Measurements from ENCODE around the gene CTTNBP2. TPM values are rescaled to one million over a fixed set of nuclear protein-coding genes. Genes with fewer than 3 reads are reported as not detected.

The CTTNBP2 gene, protein sequence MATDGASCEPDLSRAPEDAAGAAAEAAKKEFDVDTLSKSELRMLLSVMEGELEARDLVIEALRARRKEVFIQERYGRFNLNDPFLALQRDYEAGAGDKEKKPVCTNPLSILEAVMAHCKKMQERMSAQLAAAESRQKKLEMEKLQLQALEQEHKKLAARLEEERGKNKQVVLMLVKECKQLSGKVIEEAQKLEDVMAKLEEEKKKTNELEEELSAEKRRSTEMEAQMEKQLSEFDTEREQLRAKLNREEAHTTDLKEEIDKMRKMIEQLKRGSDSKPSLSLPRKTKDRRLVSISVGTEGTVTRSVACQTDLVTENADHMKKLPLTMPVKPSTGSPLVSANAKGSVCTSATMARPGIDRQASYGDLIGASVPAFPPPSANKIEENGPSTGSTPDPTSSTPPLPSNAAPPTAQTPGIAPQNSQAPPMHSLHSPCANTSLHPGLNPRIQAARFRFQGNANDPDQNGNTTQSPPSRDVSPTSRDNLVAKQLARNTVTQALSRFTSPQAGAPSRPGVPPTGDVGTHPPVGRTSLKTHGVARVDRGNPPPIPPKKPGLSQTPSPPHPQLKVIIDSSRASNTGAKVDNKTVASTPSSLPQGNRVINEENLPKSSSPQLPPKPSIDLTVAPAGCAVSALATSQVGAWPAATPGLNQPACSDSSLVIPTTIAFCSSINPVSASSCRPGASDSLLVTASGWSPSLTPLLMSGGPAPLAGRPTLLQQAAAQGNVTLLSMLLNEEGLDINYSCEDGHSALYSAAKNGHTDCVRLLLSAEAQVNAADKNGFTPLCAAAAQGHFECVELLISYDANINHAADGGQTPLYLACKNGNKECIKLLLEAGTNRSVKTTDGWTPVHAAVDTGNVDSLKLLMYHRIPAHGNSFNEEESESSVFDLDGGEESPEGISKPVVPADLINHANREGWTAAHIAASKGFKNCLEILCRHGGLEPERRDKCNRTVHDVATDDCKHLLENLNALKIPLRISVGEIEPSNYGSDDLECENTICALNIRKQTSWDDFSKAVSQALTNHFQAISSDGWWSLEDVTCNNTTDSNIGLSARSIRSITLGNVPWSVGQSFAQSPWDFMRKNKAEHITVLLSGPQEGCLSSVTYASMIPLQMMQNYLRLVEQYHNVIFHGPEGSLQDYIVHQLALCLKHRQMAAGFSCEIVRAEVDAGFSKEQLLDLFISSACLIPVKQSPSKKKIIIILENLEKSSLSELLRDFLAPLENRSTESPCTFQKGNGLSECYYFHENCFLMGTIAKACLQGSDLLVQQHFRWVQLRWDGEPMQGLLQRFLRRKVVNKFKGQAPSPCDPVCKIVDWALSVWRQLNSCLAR (N-terminal part only)
- not detected in 2 replicates for polyA plus RNA-seq (2012; rRNA removed)
- not detected in 2 replicates for polyA plus RNA-seq (2012; cell fraction: cytosol; rRNA removed)
- polyA plus RNA-seq (2012; cell fraction: nucleus; rRNA removed), result not detected in 2 replicates

DNA sequence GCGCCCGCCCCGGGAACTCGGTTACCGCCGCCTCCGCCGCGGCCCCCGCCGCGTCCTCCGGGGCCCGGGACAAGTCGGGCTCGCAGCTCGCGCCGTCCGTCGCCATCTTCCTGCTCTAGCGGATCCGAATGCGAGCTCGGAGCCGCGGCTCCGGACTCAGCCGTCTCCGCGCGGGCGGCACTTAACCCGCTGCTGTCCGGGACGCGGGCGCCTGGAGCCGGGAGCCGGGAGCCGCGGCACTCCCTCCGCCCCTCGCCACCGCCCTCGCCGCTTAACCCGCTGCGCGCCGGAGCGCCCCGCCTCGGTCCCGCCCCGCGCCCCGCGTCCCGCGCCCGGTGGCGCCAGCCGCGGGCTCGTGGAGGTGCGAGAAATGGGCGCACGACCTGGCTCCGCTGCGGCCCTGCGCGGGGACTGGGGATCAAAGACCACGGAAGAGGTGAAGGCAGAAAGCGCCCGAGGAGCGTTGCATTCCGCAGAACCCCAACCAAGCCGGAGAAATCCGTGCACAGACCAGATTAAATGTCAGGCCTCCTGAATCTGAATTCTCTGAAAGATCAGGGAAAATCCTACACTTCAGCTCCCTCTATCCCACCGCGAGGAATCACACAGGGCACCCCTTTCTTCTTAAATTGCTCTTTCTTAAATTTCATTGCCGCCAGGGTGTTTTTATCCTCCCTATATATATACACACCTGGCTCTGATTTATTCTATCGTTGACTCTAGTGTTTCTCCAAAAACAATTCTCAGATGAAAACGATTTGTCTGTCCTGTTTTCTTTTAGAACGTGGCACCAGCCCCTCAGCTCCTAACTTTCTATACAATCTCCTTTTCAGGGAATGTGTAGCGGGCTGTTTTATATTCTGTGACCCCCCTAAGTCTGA lies at the start of gene CTTNBP2:
TSS of gene CTTNBP2 (minus strand) at position 132 of the 881 bp plus-strand sequence. CDS start at position 106, 26 bp downstream.
- no peak within 1 kb of the TSS for H3K27ac ChIP-seq (ENCODE audit: low read depth in 2 of 2, low read length in 1 of 2)

DNA sequence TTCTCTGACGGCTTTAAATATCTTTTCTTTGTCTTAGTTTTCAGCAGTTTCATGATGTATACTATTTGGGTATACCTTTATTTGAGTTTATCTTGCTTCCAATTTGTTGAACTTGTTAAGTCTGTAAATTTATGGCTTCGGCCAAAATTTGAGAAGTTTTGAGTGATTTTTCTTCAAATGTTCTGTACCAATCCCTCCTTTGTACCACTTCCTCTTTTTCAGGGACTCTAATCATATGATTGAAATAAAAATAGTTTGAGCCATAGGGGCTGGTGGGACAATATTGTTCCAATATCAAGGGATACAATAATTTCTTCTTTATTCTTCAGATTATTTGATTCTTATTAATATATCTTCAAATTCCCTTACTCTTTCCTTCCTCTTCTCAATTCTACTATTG lies 43.1 kb upstream of the CTTNBP2 start:
- DNase-seq, result no peak
- no peaks in the 10 kb centered on the region for H3K4me1 ChIP-seq (ENCODE audit: control insufficient read depth in 1 of 2, insufficient read depth in 2 of 2, low read depth in 1 of 2, low read length in 1 of 2)
- H3K27me3 ChIP-seq (ENCODE audit: insufficient read depth), result no peaks in the 10 kb centered on the region
- WGBS (ENCODE audit: low lambda C conversion rate), result 6% methylated on average over 2 of the region's 2 CpGs
- H3F3A ChIP-seq (replicated peaks; ENCODE audit: insufficient read depth), result no peaks in the 10 kb centered on the region
- H2AFZ ChIP-seq (ENCODE audit: low read depth), result no peak overlapping the region
- no peak overlapping the region for H3K4me3 ChIP-seq (ENCODE audit: low read depth in 2 of 2, low read length in 1 of 2)
- H3K27ac ChIP-seq (ENCODE audit: low read depth in 2 of 2, low read length in 1 of 2), result no peak overlapping the region
- TF ChIP-seq NRF1 (IDR thresholded peaks at IDR 0.05; ENCODE audit: low read depth, low read length) (no peak), TAF1 (IDR thresholded peaks at IDR 0.05; ENCODE audit: borderline replicate concordance, low read depth, low read length) (no peak), YY1 (IDR thresholded peaks at IDR 0.05; ENCODE audit: low read depth) (no peak), TEAD4 (IDR thresholded peaks at IDR 0.05; ENCODE audit: borderline replicate concordance, insufficient read depth) (no peak), FOSL2 (IDR thresholded peaks at IDR 0.05; ENCODE audit: borderline replicate concordance, low read depth) (no peak)
- TF ChIP-seq, protein P1, sequence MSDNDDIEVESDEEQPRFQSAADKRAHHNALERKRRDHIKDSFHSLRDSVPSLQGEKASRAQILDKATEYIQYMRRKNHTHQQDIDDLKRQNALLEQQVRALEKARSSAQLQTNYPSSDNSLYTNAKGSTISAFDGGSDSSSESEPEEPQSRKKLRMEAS (IDR thresholded peaks at IDR 0.05; ENCODE audit: low read depth), result no peak
- TF ChIP-seq, protein P2, sequence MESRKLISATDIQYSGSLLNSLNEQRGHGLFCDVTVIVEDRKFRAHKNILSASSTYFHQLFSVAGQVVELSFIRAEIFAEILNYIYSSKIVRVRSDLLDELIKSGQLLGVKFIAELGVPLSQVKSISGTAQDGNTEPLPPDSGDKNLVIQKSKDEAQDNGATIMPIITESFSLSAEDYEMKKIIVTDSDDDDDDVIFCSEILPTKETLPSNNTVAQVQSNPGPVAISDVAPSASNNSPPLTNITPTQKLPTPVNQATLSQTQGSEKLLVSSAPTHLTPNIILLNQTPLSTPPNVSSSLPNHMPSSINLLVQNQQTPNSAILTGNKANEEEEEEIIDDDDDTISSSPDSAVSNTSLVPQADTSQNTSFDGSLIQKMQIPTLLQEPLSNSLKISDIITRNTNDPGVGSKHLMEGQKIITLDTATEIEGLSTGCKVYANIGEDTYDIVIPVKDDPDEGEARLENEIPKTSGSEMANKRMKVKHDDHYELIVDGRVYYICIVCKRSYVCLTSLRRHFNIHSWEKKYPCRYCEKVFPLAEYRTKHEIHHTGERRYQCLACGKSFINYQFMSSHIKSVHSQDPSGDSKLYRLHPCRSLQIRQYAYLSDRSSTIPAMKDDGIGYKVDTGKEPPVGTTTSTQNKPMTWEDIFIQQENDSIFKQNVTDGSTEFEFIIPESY (IDR thresholded peaks at IDR 0.05; ENCODE audit: borderline replicate concordance, low read depth), result no peak
- CTCF ChIA-PET, result no interaction called here
- H3K79me2 ChIP-seq (ENCODE audit: insufficient read depth), result no peaks in the 10 kb centered on the region
- no peak overlapping the region for H3K4me2 ChIP-seq
- H3K9me3 ChIP-seq, result no peaks in the 10 kb centered on the region
- H3K36me3 ChIP-seq (replicated peaks in 1 of 2; ENCODE audit: control insufficient read depth in 1 of 2, insufficient read depth in 2 of 2, low read length in 1 of 2), result no peaks in the 10 kb centered on the region
- H3K9me2 ChIP-seq, result no peaks in the 10 kb centered on the region
- no peaks in the 10 kb centered on the region for H4K20me1 ChIP-seq (ENCODE audit: insufficient read depth)
- POLR2A ChIA-PET, result no interaction called here
- H3K9ac ChIP-seq, result no peak overlapping the region

More for the DNA sequence above, at the start of gene CTTNBP2:
- H3K9ac ChIP-seq, result no peak within 1 kb of the TSS
- H3K4me3 ChIP-seq (ENCODE audit: low read depth in 2 of 2, low read length in 1 of 2), result peak within 1 kb of the TSS; percentile 44 to 60
- DNase-seq, result peak; percentile 75
- peak within 1 kb of the TSS; percentile 58 for H2AFZ ChIP-seq (ENCODE audit: low read depth)
- H3K9me2 ChIP-seq, result 0 out of 2 replicates have a peak, but pooled peaks cover 5% of the 10 kb centered on the region
- no peaks in the 10 kb centered on the region for H3K79me2 ChIP-seq (ENCODE audit: insufficient read depth)
- 6% methylated on average over 20 of the region's 87 CpGs for WGBS (ENCODE audit: low lambda C conversion rate)
- H3F3A ChIP-seq (replicated peaks; ENCODE audit: insufficient read depth), result no peaks in the 10 kb centered on the region
- POLR2A ChIA-PET, result no interaction called here
- TF ChIP-seq EZH2phosphoT487 (IDR thresholded peaks at IDR 0.05; ENCODE audit: borderline replicate concordance, low read depth) (peak; percentile 73; the same call in 1 of the 2 replicates), YY1 (IDR thresholded peaks at IDR 0.05; ENCODE audit: low read depth) (peak; percentile 38; the same call in 1 of the 2 replicates), GATA2 (CRISPR knock-in tag; IDR thresholded peaks at IDR 0.05) (no peak), CHD2 (IDR thresholded peaks at IDR 0.05; ENCODE audit: low read length, partially characterized antibody) (no peak)
- no peaks in the 10 kb centered on the region for H3K9me3 ChIP-seq
- no peaks in the 10 kb centered on the region for H4K20me1 ChIP-seq (ENCODE audit: insufficient read depth)
- peaks cover 0 to 3% of the 10 kb centered on the region in 2 experiments; a peak in 1 of 4 replicates for H3K4me1 ChIP-seq (ENCODE audit: control insufficient read depth in 1 of 2, insufficient read depth in 2 of 2, low read depth in 1 of 2, low read length in 1 of 2)
- H3K36me3 ChIP-seq (replicated peaks in 1 of 2; ENCODE audit: control insufficient read depth in 1 of 2, insufficient read depth in 2 of 2, low read length in 1 of 2), result no peaks in the 10 kb centered on the region
- H3K4me2 ChIP-seq, result peak within 1 kb of the TSS; percentile 73
- peaks cover 55% of the 10 kb centered on the region for H3K27me3 ChIP-seq (ENCODE audit: insufficient read depth)
- CTCF ChIA-PET, result interaction anchor here (1.0 to 1.5 kb wide), 2 partner anchors 10 to 56 kb away, joined by 3 read pairs; no protein-coding TSS in a partner anchor
